ENCODE measurements around the gene NR2F6.

Gene NR2F6

GRCh38 chr19:17237747-17238706 is 7.7 kb downstream of the NR2F6 start:
- FAIRE-seq, result no peak

- no peak for FAIRE-seq
These were observed 8.7 kb downstream of the NR2F6 start for GRCh38 chr19:17236811-17237543.

- no peak for FAIRE-seq
These were observed 9.5 kb downstream of the NR2F6 start for GRCh38 chr19:17235971-17236777.

- FAIRE-seq, result no peak
These were observed 10.3 kb downstream of the NR2F6 start for GRCh38 chr19:17235300-17235970.

GRCh38 chr19:17234911-17235299 is 10.8 kb downstream of the NR2F6 start:
- FAIRE-seq, result no peak

- no peak for FAIRE-seq
These were observed 13.5 kb downstream of the NR2F6 start for GRCh38 chr19:17232258-17232657.

GRCh38 chr19:17229890-17230289 is 15.8 kb downstream of the NR2F6 start:
- FAIRE-seq, result no peak

GRCh38 chr19:17227798-17228367 is 17.8 kb downstream of the NR2F6 start:
- no peak for FAIRE-seq

GRCh38 chr19:17226002-17226933 is 19.5 kb downstream of the NR2F6 start, which contains the start of gene OCEL1:
OCEL1 (plus strand) TSS chr19:17226226; CDS start chr19:17226248, 22 bp downstream.
- peak; percentile 30 for FAIRE-seq

- no peak for FAIRE-seq
These were observed 20.7 kb downstream of the NR2F6 start for GRCh38 chr19:17225053-17225452.

- FAIRE-seq, result no peak
These were observed 25.4 kb downstream of the NR2F6 start for GRCh38 chr19:17220207-17220758.

GRCh38 chr19:17219286-17219685 is 26.4 kb downstream of the NR2F6 start:
- no peak for FAIRE-seq

GRCh38 chr19:17216058-17216670 is 29.6 kb downstream of the NR2F6 start:
- no peak for FAIRE-seq

GRCh38 chr19:17215127-17215971 is 30.4 kb downstream of the NR2F6 start, which contains the start of gene USE1:
USE1 (plus strand) TSS chr19:17215357; CDS start chr19:17215406, 49 bp downstream.
- peak; percentile 58 for FAIRE-seq

- no peak for FAIRE-seq
These were observed 31.1 kb downstream of the NR2F6 start for GRCh38 chr19:17214508-17215126.

- FAIRE-seq, result no peak
These were observed 32.4 kb downstream of the NR2F6 start for GRCh38 chr19:17213334-17213733.

GRCh38 chr19:17211547-17212446 is 33.9 kb downstream of the NR2F6 start:
- FAIRE-seq, result no peak
